C4-2B (cell line): Measurements from ENCODE around the gene HMG20A.

Source experiments
- CTCF ChIP-seq: fragments of 450-650 bp; conservative IDR thresholded peaks from 2 replicates; pipeline ENCODE4 v1.5.1; 2017; ENCODE audit warnings: mild to moderate bottlenecking
- ZFX ChIP-seq: fragments of 450-650 bp; IDR thresholded peaks from 2 replicates; pipeline ENCODE4 v1.6.1; 2017

- TF ChIP-seq CTCF (no peak), ZFX (no peak)
Measured at GRCh38 chr15:77437264-77437663, 16.6 kb downstream of the HMG20A start.
